K562 (cell line): ENCODE data around the gene WWC2. TPM values are rescaled to one million over a fixed set of nuclear protein-coding genes. Genes with fewer than 3 reads are reported as not detected.
"Not testable (repeated sequence)": the region's sequence is repeated elsewhere in the genome, so short reads cannot be mapped to it uniquely, and the experiment has no call there.

ENCODE experiments used
- ATAC-seq: fragments of 200-7000 bp; cut with Tn5 transposase; 3 replicates; pipeline ENCODE4 v1.9.1; 2020; ENCODE audit warnings: moderate library complexity
- BruUV-seq: library from RNA; stranded (reverse); fragments of 400-500 nt; replicated peaks from 2 replicates; lab custom pipeline; 2021; lab: Mats Ljungman, UMichigan
- CTCF ChIA-PET: fragments of 300-600 bp; formaldehyde crosslinking; extraction: SDS; loops from one replicate; lab custom pipeline; 2021; ENCODE audit warnings: low intra/inter-chr PET ratio; lab: Yijun Ruan, JAX
- POLR2A ChIA-PET: fragments of 300-600, 350-650 bp; sonication (Branson Sonifier 250); formaldehyde crosslinking; extraction: SDS; loops from one replicate; lab custom pipeline; 2021; ENCODE audit warnings: antibody characterized with exemption, inconsistent platforms; lab: Yijun Ruan, JAX
- DNase-seq, 4 experiments: peaks; one replicate each; pipeline versions ENCODE4 v3.0.0 to v3.0.0-alpha.2; 2011 to 2018; ENCODE audit warnings: low spot score in 3 of 4, mixed read lengths in 3 of 4; ENCODE audit errors: extremely low read depth in 1 of 4
- FAIRE-seq: peaks from 2 replicates; lab custom pipeline; 2011; peaks lifted over from hg19 to GRCh38; lab: Jason Lieb, UNC
- H2AFZ ChIP-seq: 2 replicates; pipeline ENCODE4 v1.6.0; 2011; ENCODE audit warnings: low read depth, low read length, control low read depth, inconsistent platforms
- H3K27ac ChIP-seq: fragments of 200-600 bp; 3 replicates; pipeline ENCODE4 v1.8.0; 2011; ENCODE audit warnings: low read depth, mild to moderate bottlenecking, control low read depth, inconsistent platforms, low read length, moderate library complexity, mixed read lengths; ENCODE audit errors: extremely low read depth
- H3K27me3 ChIP-seq, 2 experiments: fragments of 300-600 bp in 1 of 2; 2 replicates in 1 of 2; 3 replicates in 1 of 2; pipeline versions ENCODE4 v1.6.0 to v1.8.0; 2011; ENCODE audit warnings: inconsistent platforms in 2 of 2, low read length in 2 of 2, mild to moderate bottlenecking in 1 of 2, mixed read lengths in 1 of 2, moderate library complexity in 1 of 2; ENCODE audit not compliant: control insufficient read depth in 2 of 2, insufficient read depth in 2 of 2
- H3K36me3 ChIP-seq: fragments of 300-600 bp; 3 replicates; pipeline ENCODE4 v1.8.0; 2011; ENCODE audit warnings: mild to moderate bottlenecking, low read length, inconsistent platforms; ENCODE audit not compliant: control insufficient read depth, insufficient read depth
- H3K4me1 ChIP-seq, 2 experiments: fragments of 200-600 bp in 1 of 2; replicated peaks in 1 of 2; 2 replicates in 1 of 2; 3 replicates in 1 of 2; pipeline versions ENCODE4 v1.5.1 to v1.8.0; 2011; ENCODE audit warnings: inconsistent platforms in 2 of 2, low read length in 2 of 2, mild to moderate bottlenecking in 1 of 2, mixed read lengths in 1 of 2, moderate library complexity in 1 of 2; ENCODE audit not compliant: control insufficient read depth in 2 of 2, insufficient read depth in 2 of 2
- H3K4me2 ChIP-seq: 2 replicates; pipeline ENCODE4 v1.6.1; 2011; ENCODE audit warnings: low read length, control low read depth, inconsistent platforms, mixed read lengths; ENCODE audit not compliant: insufficient read depth
- H3K4me3 ChIP-seq: fragments of 200-600 bp; sonication (generic), shearing (Covaris generic); 2 replicates; pipeline ENCODE4 v1.5.1; 2016; ENCODE audit warnings: control low read depth, inconsistent platforms
- H3K79me2 ChIP-seq: fragments of 200-600 bp; 3 replicates; pipeline ENCODE4 v1.8.0; 2011; ENCODE audit warnings: low read length, inconsistent platforms; ENCODE audit not compliant: control insufficient read depth, insufficient read depth
- H3K9ac ChIP-seq, 2 experiments: 2 replicates each; pipeline versions ENCODE4 v1.6.0 to v1.6.1; 2011; ENCODE audit warnings: low read depth in 2 of 2, low read length in 2 of 2, control low read depth in 1 of 2, inconsistent platforms in 1 of 2, mild to moderate bottlenecking in 1 of 2, mixed read lengths in 1 of 2; ENCODE audit not compliant: insufficient read depth in 1 of 2
- H3K9me1 ChIP-seq: one replicate; pipeline ENCODE4 v1.6.0; 2011; ENCODE audit warnings: inconsistent platforms, mild to moderate bottlenecking, low read length, moderate library complexity; ENCODE audit not compliant: control insufficient read depth, insufficient read depth
- H3K9me3 ChIP-seq: replicated peaks from 2 replicates; pipeline ENCODE4 v1.5.1; 2011; ENCODE audit warnings: low read depth, low read length, inconsistent platforms; ENCODE audit not compliant: control insufficient read depth, insufficient read depth
- H4K20me1 ChIP-seq: replicated peaks from 2 replicates; pipeline ENCODE4 v1.6.1; 2011; ENCODE audit warnings: low read length, inconsistent platforms, mixed read lengths; ENCODE audit not compliant: control insufficient read depth, insufficient read depth
- MCM2 ChIP-seq: fragments of 450-650 bp; IDR thresholded peaks from 2 replicates; pipeline ENCODE4 v1.6.1; 2017; ENCODE audit warnings: low read depth, mild to moderate bottlenecking
- POLR2H ChIP-seq: IDR thresholded peaks from 2 replicates; pipeline ENCODE4 v1.6.1; 2016; ENCODE audit warnings: missing genetic modification characterization, low read depth, mild to moderate bottlenecking, control low read depth, missing compliant biosample characterization, moderate library complexity
- TAF1 ChIP-seq: IDR thresholded peaks from 2 replicates; pipeline ENCODE4 v1.6.1; 2011; ENCODE audit warnings: mild to moderate bottlenecking, low read length, moderate library complexity; ENCODE audit not compliant: insufficient read depth, control insufficient read depth, severe bottlenecking; ENCODE audit errors: extremely low read depth
- ZBTB33 ChIP-seq: sonication (generic); formaldehyde crosslinking; IDR thresholded peaks from 2 replicates; pipeline ENCODE4 v1.8.1; 2023; ENCODE audit warnings: mild to moderate bottlenecking, missing genetic modification reagents
- WGBS: fragments of 100-300 bp; shearing (Covaris generic); methylation state at CpG from one replicate; pipeline ENCODE4 v1.1.6; 2016; ENCODE audit warnings: low coverage, mixed read lengths; ENCODE audit not compliant: insufficient coverage; ENCODE audit errors: missing lambda C conversion rate; 5-methylcytosine and 5-hydroxymethylcytosine counted together
- in situ Hi-C: fragments of 300-500 bp; cut with MboI; formaldehyde crosslinking; loops from 4 replicates; pipeline ENCODE4 v1.15.0; 2018; ENCODE audit warnings: inconsistent platforms, mixed read lengths
- intact Hi-C: fragments of 100-400 bp; cut with micrococcal nuclease; formaldehyde crosslinking; loops from 2 replicates; pipeline ENCODE4 v1.14.2; 2022
- polyA plus RNA-seq, 8 experiments: library from polyadenylated mRNA; depleted of rRNA in 4 of 8; stranded (reverse) in 5 of 8; unstranded in 3 of 8; fragments of >200 nt; fragmentation: Nextera tagmentation in 2 of 8; fragmentation: Illumina TruSeq in 1 of 8; extraction: Ambion mirVana in 2 of 8; extraction: Trizol in 1 of 8; gene quantifications; 2 replicates each; pipeline versions ENCODE4 v1.2.1 to v1.2.3, GENCODE V29; 2011 to 2014; ENCODE audit warnings: inconsistent platforms in 1 of 8, missing spikeins in 1 of 8
- total RNA-seq, 7 experiments: library from RNA; depleted of rRNA in 6 of 7; stranded (reverse); fragments of >200 nt in 6 of 7; fragmentation: Illumina TruSeq in 2 of 7; extraction: Trizol in 2 of 7; gene quantifications; 2 replicates each; pipeline versions ENCODE4 v1.2.1 to v1.2.3, GENCODE V29; 2011 to 2021; ENCODE audit warnings: low replicate concordance in 1 of 7

The WWC2 gene
- total and polyA plus RNA-seq, 9 of the 15 experiments (the other 6 are each of a cell fraction or from before 2014, with no cell fraction given), result 3.7 to 39.4 (median 19.6) TPM

DNA sequence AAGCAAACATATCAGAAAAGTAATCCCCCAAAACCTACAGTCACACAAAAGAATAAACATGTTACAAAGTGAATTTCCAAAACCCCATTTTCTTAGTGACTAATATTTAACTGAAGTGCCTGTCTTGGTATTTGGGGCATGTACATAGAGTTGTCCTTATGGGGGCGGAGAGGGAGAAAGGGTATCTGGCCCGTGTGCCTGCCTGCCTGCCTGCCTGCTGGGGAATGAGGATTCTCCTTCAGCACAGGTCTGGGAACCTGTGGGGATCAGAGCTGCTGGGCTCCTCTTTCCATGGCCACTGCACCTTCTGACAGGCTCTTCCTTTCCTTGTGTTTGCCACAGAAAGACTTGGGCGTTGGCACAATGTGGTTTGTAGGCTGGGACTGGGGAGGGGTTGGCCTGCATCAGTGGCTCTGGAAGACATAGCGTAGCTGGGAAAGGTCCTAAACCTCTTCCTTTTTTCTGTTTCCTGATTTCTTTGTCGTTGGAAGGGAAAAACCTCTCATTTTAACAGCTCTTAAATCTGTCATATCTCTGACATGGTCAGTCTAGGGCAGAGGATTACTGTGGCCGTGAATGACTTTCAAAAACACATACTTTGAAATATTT lies 94.8 kb downstream of the WWC2 start:
- H3K4me1 ChIP-seq, H2AFZ ChIP-seq, CTCF ChIA-PET, intact Hi-C loops, H3K4me2 ChIP-seq, H3K27me3 ChIP-seq, H3K4me3 ChIP-seq, H3K9me1 ChIP-seq, H3K79me2 ChIP-seq, in situ Hi-C loops, DNase-seq, H3K9ac ChIP-seq, POLR2A ChIA-PET, H3K27ac ChIP-seq, BruUV-seq, H3K9me3 ChIP-seq, ATAC-seq, H4K20me1 ChIP-seq, H3K36me3 ChIP-seq, FAIRE-seq: not testable (repeated sequence)
- WGBS, result 58% methylated on average over 6 of the region's 6 CpGs

DNA sequence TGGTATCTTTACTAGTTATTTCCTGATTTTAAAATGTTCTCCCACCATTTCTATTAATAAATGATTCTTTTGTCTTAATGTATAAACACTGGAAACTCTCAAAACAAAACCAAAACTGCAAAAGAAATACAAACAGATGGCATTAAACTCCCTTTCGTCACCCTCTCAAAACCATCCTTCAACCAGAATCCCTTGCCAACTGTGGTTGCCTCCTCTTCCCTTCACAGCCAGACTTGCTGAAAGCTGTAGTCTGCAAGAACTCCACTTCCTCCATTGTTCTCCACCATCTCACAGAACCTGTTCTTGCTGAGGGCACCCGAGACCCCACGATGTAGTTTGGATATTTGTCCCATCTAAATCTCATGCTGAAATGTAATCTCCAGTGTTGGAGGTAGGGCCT lies 96.5 kb downstream of the WWC2 start:
- no peaks in the 10 kb centered on the region; the same call in 2 of the 3 replicates for H3K36me3 ChIP-seq
- H3K4me1 ChIP-seq, result no peaks in the 10 kb centered on the region; a peak in 2 of 5 replicates
- no peak overlapping the region for H3K4me3 ChIP-seq
- no TSS peak for BruUV-seq
- no peak overlapping the region for H3K27ac ChIP-seq
- ChIA-PET CTCF (no interaction called here), POLR2A (no interaction called here)
- WGBS, result 54% methylated on average over 3 of the region's 3 CpGs
- H4K20me1 ChIP-seq, result peaks cover 4% of the 10 kb centered on the region; the same call in 1 of the 2 replicates
- H3K9ac ChIP-seq, result no peak overlapping the region
- no peaks in the 10 kb centered on the region for H3K9me1 ChIP-seq
- no peak for FAIRE-seq
- DNase-seq, result no peak
- intact Hi-C loops (no loop called here), in situ Hi-C loops (no loop called here)
- no peak overlapping the region for H3K4me2 ChIP-seq
- no peak for ATAC-seq
- no peaks in the 10 kb centered on the region for H3K27me3 ChIP-seq
- H3K79me2 ChIP-seq, result no peaks in the 10 kb centered on the region
- no peak overlapping the region for H2AFZ ChIP-seq
- no peaks in the 10 kb centered on the region for H3K9me3 ChIP-seq
- TF ChIP-seq ZBTB33 (no peak), TAF1 (no peak), POLR2H (no peak), MCM2 (no peak)
